GM13977 (cell line): ENCODE measurements around the gene DAAM1.

Experiments used
- DNase-seq: peaks from one replicate; pipeline ENCODE4 v3.0.0; 2012; ENCODE audit warnings: low spot score
- CTCF ChIP-seq: IDR thresholded peaks from 2 replicates; pipeline ENCODE4 v1.5.1; 2012; ENCODE audit warnings: mild to moderate bottlenecking, control low read depth; ENCODE audit not compliant: insufficient read depth; ENCODE audit errors: extremely low read depth, missing control alignments
- in situ Hi-C: fragments of 300-500 bp; cut with MboI; formaldehyde crosslinking; loops from one replicate; pipeline ENCODE4 v1.12.0; 2022; ENCODE audit warnings: low sequenced_read_pairs, low pct_unique_long_range_greater_than_20kb, mixed read lengths, inconsistent platforms; ENCODE audit not compliant: unreplicated experiment

Gene DAAM1

DNA sequence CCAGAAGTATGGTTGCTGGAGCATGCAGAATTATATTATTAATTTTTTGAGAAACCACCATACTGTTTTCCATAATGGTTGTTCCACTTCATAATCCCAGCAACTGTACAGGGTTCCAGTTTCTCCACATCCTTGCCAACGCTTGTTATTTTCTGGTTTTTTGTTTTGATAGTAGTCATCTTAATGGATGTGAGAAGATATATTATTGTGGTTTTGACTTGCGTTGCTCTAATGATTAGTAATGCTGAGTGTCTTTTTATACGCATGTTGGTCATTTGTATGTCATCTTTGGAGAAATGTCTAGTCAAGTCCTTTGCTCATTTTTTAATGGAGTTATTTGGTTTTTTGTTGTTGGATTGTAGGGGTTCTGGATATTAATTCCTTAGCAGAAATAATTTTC is 58.1 kb downstream of the DAAM1 start:
- in situ Hi-C loops: no loop called here

DNA sequence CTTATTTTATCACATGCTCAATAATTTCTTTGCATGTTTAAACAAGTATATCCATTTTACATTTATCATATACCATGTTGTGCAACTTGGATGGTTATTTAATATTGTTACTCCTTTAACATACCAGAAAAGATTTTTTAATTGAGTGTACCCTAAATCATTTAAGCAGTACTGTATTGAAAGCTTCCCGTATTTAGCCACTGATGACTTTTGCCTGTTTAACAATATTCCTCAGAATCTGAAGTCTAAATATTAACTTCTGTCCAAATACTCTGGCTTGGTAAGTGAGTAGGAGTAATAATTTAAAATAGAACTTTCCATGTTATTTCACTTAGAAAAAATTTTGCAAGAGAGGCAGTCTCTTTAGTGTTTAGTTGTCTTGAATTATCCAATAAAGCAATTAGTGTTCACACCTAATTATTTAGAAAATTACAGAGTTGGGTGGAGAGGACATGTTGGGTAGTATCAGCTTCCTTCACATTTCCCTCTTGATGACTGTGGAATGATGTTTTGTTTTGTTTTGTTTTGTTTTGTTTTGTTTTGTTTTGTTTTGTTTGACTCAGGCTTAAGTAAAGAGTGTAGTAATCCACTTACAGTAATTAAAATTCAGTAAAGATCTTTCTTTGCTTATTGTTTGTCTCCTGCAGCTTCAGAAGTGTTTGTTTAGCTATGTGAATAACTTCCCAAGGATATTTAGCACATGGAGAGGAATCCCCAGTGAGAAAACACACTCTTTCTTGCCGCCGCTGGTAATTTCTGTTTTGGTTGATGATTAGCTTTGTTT is 59.5 kb downstream of the DAAM1 start:
- no peak for TF ChIP-seq CTCF
- DNase-seq: no peak
- in situ Hi-C loops: no loop called here

More for the DNA sequence above, 58.1 kb downstream of the DAAM1 start:
- no peak for DNase-seq
- TF ChIP-seq CTCF: no peak

- TF ChIP-seq CTCF: no peak
- in situ Hi-C loops: no loop called here
- DNase-seq: no peak
These were observed 60.6 kb downstream of the DAAM1 start for GRCh38 chr14:59249029-59249428.

DNA sequence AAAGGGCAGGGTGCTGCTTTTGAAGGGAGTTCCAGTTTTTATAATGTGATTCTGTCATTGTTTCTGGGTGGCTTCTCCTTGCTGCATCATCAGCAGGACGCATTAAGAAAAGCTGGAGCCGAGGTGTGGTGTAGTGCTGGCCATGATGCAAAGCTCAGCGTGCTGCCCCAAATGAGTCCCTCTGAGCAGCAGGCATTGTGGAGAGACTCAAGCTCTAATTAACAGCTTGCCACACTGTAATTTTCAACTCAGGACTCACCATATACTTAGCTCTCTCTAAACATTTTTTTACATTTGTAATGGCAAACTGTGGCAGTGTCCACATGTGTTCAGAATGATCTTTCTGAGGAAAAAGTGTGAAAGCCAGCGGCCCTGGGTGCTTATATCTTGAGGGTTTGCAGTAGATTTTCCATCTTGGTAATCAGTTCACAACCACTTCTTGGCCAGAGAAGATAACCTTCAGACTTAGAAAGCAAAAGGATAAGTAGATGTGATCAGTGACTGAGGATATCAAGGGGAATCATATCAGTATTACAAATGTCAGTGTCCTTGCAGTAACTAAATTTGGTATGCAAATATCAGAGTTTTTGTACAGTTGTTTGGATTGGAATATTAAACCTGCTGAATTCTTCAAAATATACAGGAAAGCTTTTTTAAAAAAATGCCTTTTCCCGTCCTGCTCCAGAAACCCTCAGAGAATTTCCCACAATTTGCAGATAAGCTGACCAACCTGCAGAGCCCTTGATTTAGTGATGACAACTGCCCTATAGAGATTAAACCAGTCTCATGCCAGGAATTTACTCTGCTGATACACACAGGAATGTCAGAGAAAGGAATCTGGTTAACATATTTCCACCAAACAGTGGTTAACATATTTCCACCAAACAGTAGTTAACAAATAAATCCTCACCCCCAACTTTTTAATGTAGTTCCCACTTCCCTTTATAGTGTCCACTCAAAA is 63.6 kb downstream of the DAAM1 start:
- DNase-seq: no peak
- in situ Hi-C loops: no loop called here
- no peak for TF ChIP-seq CTCF

DNA sequence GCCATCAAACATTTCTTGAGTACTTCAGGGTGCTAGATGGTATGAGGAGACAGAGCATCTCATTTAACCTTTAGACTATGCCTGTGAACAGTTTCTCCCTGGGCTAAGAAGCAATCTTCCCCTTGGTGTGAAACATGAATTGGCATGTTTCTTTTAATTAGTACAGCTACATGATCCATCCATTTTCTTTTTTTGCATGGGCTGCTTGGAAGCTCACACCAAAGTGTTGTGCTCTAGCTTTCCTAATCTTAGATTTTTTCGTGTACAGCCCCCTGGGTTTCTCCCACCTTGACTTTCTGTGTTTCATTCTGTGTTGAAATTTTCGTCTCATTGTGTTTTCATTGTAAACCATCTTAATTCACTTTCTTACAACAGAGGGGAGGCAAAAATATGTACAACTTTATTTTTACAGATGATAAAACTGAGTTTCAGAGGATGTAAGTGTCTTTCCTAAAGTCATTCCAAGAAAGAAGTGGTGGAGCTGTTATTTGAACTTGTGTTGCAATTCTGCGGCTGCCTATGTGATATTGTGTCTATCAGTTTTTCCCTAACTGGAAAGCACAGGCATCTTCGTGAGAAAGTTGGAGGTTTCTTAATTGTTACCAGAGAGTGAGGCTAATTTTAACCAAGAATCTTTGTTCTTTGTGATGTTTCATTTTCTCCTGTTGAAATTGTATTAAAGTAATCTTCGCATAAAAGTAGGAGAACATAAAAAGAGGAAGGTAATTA is 64.5 kb downstream of the DAAM1 start:
- in situ Hi-C loops: no loop called here
- no peak for TF ChIP-seq CTCF
- no peak for DNase-seq

DNA sequence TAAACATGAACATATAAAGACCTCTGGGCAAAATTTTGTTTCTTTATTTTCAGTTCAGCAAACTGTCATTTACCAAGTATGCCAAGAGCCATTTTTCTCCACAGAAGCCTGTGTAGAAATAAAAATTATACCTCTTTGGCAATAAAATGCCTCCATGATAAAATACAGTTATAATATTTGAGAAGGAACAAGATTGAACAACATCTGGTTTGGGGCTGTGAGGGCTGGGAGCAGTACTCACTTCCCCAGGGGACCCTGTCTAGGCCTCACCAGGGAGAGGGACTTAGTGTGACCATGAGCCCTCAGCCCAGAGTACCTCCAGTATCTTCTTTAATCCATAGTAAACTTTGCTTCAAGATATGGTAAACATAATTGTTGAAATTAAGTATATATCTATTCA is 65.1 kb downstream of the DAAM1 start:
- TF ChIP-seq CTCF: no peak
- DNase-seq: no peak
- in situ Hi-C loops: no loop called here
